HCT116 (cell line): ENCODE results near the gene DUOXA2. TPM values are rescaled to one million over a fixed set of nuclear protein-coding genes. Genes with fewer than 3 reads are reported as not detected.
A peak's percentile ranks its signal among the peaks of the same experiment; 100 is the strongest.

Experiments
- ATAC-seq: fragments of 200-7000 bp; cut with Tn5 transposase; 2 replicates; pipeline ENCODE4 v1.9.1; 2020; ENCODE audit warnings: mild to moderate bottlenecking, moderate library complexity
- BruUV-seq: library from RNA; stranded (reverse); fragments of 400-500 nt; replicated peaks from 2 replicates; lab custom pipeline; 2021; lab: Mats Ljungman, UMichigan
- CTCF ChIA-PET: fragments of 300-600 bp; sonication (Branson Sonifier 250); formaldehyde crosslinking; loops from one replicate; lab custom pipeline; 2021; ENCODE audit warnings: antibody characterized with exemption; lab: Charles Lee
- POLR2A ChIA-PET: fragments of 300-600, 350-600 bp; sonication (Branson Sonifier 250); formaldehyde crosslinking; loops from one replicate; lab custom pipeline; 2021; ENCODE audit warnings: antibody characterized with exemption; lab: Charles Lee
- RAD21 ChIA-PET, 2 experiments: fragments of 300-600 bp; sonication (Branson Sonifier 250); formaldehyde crosslinking; loops; one replicate each; lab custom pipeline; 2023; ENCODE audit warnings: low total read pairs in 2 of 2; ENCODE audit not compliant: uncharacterized antibody in 2 of 2, unreplicated experiment in 2 of 2, low non-redundant PET in 1 of 2; lab: Charles Lee
- DNase-seq: peaks from one replicate; pipeline ENCODE4 v3.0.0-alpha.2; 2010; ENCODE audit warnings: low read depth, low spot score
- H2AFZ ChIP-seq: fragments of 200-600 bp; shearing (Covaris generic), sonication (generic); 2 replicates; pipeline ENCODE4 v1.6.1; 2017; ENCODE audit warnings: low read depth, mixed run types, mixed read lengths, antibody characterized with exemption, low read length; ENCODE audit not compliant: poor library complexity, severe bottlenecking
- H3K27ac ChIP-seq: 2 replicates; pipeline ENCODE4 v1.5.1; 2012; ENCODE audit warnings: low read depth, low read length
- H3K27me3 ChIP-seq: fragments of 200-600 bp; sonication (generic); 2 replicates; pipeline ENCODE4 v1.6.1; 2016; ENCODE audit warnings: mixed run types, low read length, mixed read lengths; ENCODE audit not compliant: insufficient read depth
- H3K36me3 ChIP-seq, 2 experiments: fragments of 200-500 bp in 1 of 2; fragments of 200-600 bp in 1 of 2; sonication (Bioruptor generic) in 1 of 2; sonication (generic) in 1 of 2; 2 replicates each; pipeline versions ENCODE4 v1.5.1 to v1.6.1; 2014 to 2016; ENCODE audit warnings: low read length in 2 of 2, inconsistent platforms in 1 of 2, mixed read lengths in 1 of 2, mixed run types in 1 of 2; ENCODE audit not compliant: insufficient read depth in 2 of 2, control insufficient read depth in 1 of 2
- H3K4me1 ChIP-seq, 2 experiments: fragments of 200-600 bp in 1 of 2; sonication (generic) in 1 of 2; 2 replicates each; pipeline versions ENCODE4 v1.5.1 to v1.6.1; 2012 to 2017; ENCODE audit warnings: low read length in 2 of 2, inconsistent platforms in 1 of 2, mild to moderate bottlenecking in 1 of 2, mixed read lengths in 1 of 2, mixed run types in 1 of 2, moderate library complexity in 1 of 2; ENCODE audit not compliant: insufficient read depth in 2 of 2, control insufficient read depth in 1 of 2
- H3K4me2 ChIP-seq: fragments of 200-600 bp; sonication (generic); 2 replicates; pipeline ENCODE4 v1.6.1; 2017; ENCODE audit warnings: mixed run types, low read length, mixed read lengths
- H3K4me3 ChIP-seq, 2 experiments: fragments of 200-600 bp in 1 of 2; sonication (generic) in 1 of 2; replicated peaks in 1 of 2; 2 replicates each; pipeline ENCODE4 v1.5.1; 2011 to 2016; ENCODE audit warnings: low read length in 2 of 2, control low read depth in 1 of 2, low read depth in 1 of 2, mild to moderate bottlenecking in 1 of 2, mixed read lengths in 1 of 2, mixed run types in 1 of 2
- H3K79me2 ChIP-seq: fragments of 200-600 bp; sonication (generic); 2 replicates; pipeline ENCODE4 v1.6.1; 2017; ENCODE audit warnings: mild to moderate bottlenecking, mixed run types, low read length, moderate library complexity, mixed read lengths; ENCODE audit not compliant: insufficient read depth
- H3K9ac ChIP-seq: fragments of 200-600 bp; sonication (generic); 2 replicates; pipeline ENCODE4 v1.6.1; 2016; ENCODE audit warnings: low read length, mixed read lengths
- H3K9me2 ChIP-seq: fragments of 200-600 bp; sonication (generic), shearing (Covaris generic); 2 replicates; pipeline ENCODE4 v1.6.1; 2017; ENCODE audit warnings: mixed run types, mild to moderate bottlenecking, moderate library complexity; ENCODE audit not compliant: insufficient read depth
- H3K9me3 ChIP-seq, 2 experiments: fragments of 200-500 bp in 1 of 2; fragments of 200-600 bp in 1 of 2; sonication (Bioruptor generic) in 1 of 2; sonication (generic) in 1 of 2; 2 replicates each; pipeline ENCODE4 v1.6.1; 2014 to 2017; ENCODE audit warnings: low read length in 2 of 2, mixed read lengths in 2 of 2, inconsistent platforms in 1 of 2, low read depth in 1 of 2, mild to moderate bottlenecking in 1 of 2, mixed run types in 1 of 2, moderate library complexity in 1 of 2; ENCODE audit not compliant: control insufficient read depth in 1 of 2, insufficient read depth in 1 of 2
- H4K20me1 ChIP-seq: fragments of 200-600 bp; sonication (generic), shearing (Covaris generic); 2 replicates; pipeline ENCODE4 v1.6.1; 2017; ENCODE audit warnings: mixed run types, mild to moderate bottlenecking, moderate library complexity; ENCODE audit not compliant: insufficient read depth
- CBX3 ChIP-seq: IDR thresholded peaks from 2 replicates; pipeline ENCODE4 v1.6.1; 2012; ENCODE audit warnings: low read depth
- EGR1 ChIP-seq: IDR thresholded peaks from 2 replicates; pipeline ENCODE4 v1.6.1; 2012; ENCODE audit warnings: low read depth
- EZH2phosphoT487 ChIP-seq: fragments of 200-600 bp; IDR thresholded peaks from 2 replicates; pipeline ENCODE4 v1.6.1; 2018; ENCODE audit warnings: antibody characterized with exemption, borderline replicate concordance
- POLR2AphosphoS5 ChIP-seq: IDR thresholded peaks from 2 replicates; pipeline ENCODE4 v1.6.1; 2011; ENCODE audit warnings: mild to moderate bottlenecking, low read depth, low read length, moderate library complexity
- RAD21 ChIP-seq: IDR thresholded peaks from 2 replicates; pipeline ENCODE4 v1.6.1; 2012; ENCODE audit warnings: low read depth, mild to moderate bottlenecking
- SP1 ChIP-seq: IDR thresholded peaks from 2 replicates; pipeline ENCODE4 v1.6.1; 2012; ENCODE audit warnings: low read depth
- SRF ChIP-seq: IDR thresholded peaks from 2 replicates; pipeline ENCODE4 v1.6.1; 2012; ENCODE audit warnings: low read depth
- YY1 ChIP-seq: IDR thresholded peaks from 2 replicates; pipeline ENCODE4 v1.6.1; 2011; ENCODE audit warnings: low read length, low read depth, moderate library complexity, mild to moderate bottlenecking; ENCODE audit not compliant: insufficient replicate concordance; ENCODE audit errors: extremely low read depth
- ZNF274 ChIP-seq: fragments of 200-500 bp; sonication (Bioruptor generic); IDR thresholded peaks from 2 replicates; pipeline ENCODE4 v1.6.1; 2014; ENCODE audit warnings: mild to moderate bottlenecking, low read depth, low read length, inconsistent platforms
- intact Hi-C: fragments of 100-400 bp; cut with micrococcal nuclease; formaldehyde crosslinking; loops from 2 replicates; pipeline ENCODE4 v1.10.0; 2022
- total RNA-seq: library from RNA; stranded (reverse); gene quantifications from one replicate; pipeline ENCODE4 v1.2.1, GENCODE V29; 2021; ENCODE audit not compliant: unreplicated experiment
- TF ChIP-seq, protein P1 (sequence below): IDR thresholded peaks from 2 replicates; pipeline ENCODE4 v1.6.1; 2011; ENCODE audit warnings: mild to moderate bottlenecking, low read length, moderate library complexity; ENCODE audit not compliant: insufficient replicate concordance; ENCODE audit errors: extremely low read depth
- TF ChIP-seq, protein P2 (sequence below), 3 experiments: fragments of 200-600 bp in 1 of 3; sonication (generic) in 1 of 3; IDR thresholded peaks in 2 of 3; conservative IDR thresholded peaks in 1 of 3; 2 replicates each; pipeline ENCODE4 v1.5.1; 2012 to 2017; ENCODE audit warnings: low read depth in 2 of 3, low read length in 2 of 3, antibody characterized with exemption in 1 of 3, borderline replicate concordance in 1 of 3, control low read depth in 1 of 3, mild to moderate bottlenecking in 1 of 3, mixed read lengths in 1 of 3, mixed run types in 1 of 3, moderate library complexity in 1 of 3; ENCODE audit not compliant: insufficient read depth in 1 of 3

DUOXA2 gene
- total RNA-seq, 1 experiment from 2014 or later: not detected

DNA sequence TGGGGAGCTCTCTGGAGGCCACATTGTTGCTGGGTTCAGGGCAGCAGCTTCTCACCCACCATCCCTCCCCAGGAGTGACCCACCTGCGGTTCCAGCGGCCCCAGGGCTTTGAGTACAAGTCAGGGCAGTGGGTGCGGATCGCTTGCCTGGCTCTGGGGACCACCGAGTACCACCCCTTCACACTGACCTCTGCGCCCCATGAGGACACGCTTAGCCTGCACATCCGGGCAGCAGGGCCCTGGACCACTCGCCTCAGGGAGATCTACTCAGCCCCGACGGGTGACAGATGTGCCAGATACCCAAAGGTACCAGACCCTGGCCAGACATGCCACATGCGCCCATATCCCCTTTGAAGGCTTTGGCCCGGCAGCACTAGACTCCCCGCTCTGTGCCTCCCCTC is 47.5 kb downstream of the DUOXA2 start (continued):
- TF ChIP-seq, protein P1, sequence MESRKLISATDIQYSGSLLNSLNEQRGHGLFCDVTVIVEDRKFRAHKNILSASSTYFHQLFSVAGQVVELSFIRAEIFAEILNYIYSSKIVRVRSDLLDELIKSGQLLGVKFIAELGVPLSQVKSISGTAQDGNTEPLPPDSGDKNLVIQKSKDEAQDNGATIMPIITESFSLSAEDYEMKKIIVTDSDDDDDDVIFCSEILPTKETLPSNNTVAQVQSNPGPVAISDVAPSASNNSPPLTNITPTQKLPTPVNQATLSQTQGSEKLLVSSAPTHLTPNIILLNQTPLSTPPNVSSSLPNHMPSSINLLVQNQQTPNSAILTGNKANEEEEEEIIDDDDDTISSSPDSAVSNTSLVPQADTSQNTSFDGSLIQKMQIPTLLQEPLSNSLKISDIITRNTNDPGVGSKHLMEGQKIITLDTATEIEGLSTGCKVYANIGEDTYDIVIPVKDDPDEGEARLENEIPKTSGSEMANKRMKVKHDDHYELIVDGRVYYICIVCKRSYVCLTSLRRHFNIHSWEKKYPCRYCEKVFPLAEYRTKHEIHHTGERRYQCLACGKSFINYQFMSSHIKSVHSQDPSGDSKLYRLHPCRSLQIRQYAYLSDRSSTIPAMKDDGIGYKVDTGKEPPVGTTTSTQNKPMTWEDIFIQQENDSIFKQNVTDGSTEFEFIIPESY: no peak
- TF ChIP-seq RAD21 (no peak), EGR1 (no peak), ZNF274 (no peak), EZH2phosphoT487 (no peak), SRF (no peak), CBX3 (no peak)

DNA sequence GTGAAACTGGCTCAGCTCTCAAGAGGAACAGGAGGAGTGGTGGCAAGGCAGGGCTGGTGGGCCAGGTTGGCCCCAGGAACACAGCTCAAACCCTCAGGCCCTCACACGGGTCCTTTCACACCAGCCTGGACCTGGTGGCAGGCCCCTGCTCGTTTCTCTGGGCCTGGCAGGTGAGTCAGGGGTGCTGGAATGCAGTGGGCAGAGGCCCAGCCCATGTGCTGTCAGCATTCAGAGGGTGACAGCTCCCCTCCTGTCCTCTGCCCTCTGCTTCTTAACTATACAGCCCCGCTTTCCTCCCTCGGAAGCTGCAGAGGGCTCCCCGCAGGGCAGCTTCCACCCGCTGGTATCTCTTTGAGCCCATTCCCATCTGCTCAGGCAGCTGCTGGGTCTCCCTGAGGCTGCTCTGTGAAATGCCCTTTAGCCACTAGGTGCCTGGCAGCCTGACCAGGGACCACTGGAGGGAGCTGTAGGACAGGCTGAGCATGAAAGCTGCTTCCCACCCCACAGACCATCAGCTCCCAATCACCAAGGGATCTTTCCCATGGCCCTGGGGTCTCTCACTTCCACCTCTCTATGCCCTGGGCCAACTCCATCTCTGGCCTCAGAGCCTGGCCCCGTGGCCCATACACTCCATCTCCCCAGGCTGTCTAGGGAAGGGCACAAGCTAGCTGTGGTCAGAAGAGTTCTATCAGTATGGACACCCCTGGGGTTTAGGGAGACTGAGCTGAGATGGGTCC is 48.8 kb downstream of the DUOXA2 start:
- Histone ChIP-seq H3K9me2 (no peaks in the 10 kb centered on the region), H2AFZ (no peak overlapping the region), H3K27me3 (no peaks in the 10 kb centered on the region), H3K36me3 (no peaks in the 10 kb centered on the region), H3K4me3 (peak overlapping the region in 1 of 2 experiments; percentile 14; a peak in 1 of 4 replicates)
- BruUV-seq: no TSS peak
- intact Hi-C loops: loop anchor here (1.0 to 10.0 kb wide), 3 partner anchors 236 to 452 kb away; no protein-coding TSS in a partner anchor
- peak; percentile 77 for ATAC-seq
- POLR2A ChIA-PET: interaction anchor here (0.7 to 1.7 kb wide), 5 partner anchors 33 to 294 kb away, joined by 3 to 10 read pairs (median 5); partner anchors contain the start of genes DUOX1 and DUOXA1
- TF ChIP-seq SP1 (no peak), RAD21 (peak; percentile 95), YY1 (no peak), POLR2AphosphoS5 (no peak), EGR1 (peak; percentile 62; the same call in 1 of the 2 replicates)
- TF ChIP-seq, protein P2, sequence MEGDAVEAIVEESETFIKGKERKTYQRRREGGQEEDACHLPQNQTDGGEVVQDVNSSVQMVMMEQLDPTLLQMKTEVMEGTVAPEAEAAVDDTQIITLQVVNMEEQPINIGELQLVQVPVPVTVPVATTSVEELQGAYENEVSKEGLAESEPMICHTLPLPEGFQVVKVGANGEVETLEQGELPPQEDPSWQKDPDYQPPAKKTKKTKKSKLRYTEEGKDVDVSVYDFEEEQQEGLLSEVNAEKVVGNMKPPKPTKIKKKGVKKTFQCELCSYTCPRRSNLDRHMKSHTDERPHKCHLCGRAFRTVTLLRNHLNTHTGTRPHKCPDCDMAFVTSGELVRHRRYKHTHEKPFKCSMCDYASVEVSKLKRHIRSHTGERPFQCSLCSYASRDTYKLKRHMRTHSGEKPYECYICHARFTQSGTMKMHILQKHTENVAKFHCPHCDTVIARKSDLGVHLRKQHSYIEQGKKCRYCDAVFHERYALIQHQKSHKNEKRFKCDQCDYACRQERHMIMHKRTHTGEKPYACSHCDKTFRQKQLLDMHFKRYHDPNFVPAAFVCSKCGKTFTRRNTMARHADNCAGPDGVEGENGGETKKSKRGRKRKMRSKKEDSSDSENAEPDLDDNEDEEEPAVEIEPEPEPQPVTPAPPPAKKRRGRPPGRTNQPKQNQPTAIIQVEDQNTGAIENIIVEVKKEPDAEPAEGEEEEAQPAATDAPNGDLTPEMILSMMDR (IDR thresholded peaks at IDR 0.05 in 2 of 3, conservative IDR thresholded peaks at IDR 0.05 in 1 of 3; ENCODE audit: borderline replicate concordance in 1 of 3, insufficient read depth in 1 of 3, low read depth in 2 of 3, low read length in 2 of 3): peak; percentile 90 to 98 (median 97)
- TF ChIP-seq, all 23 proteins: peak for 3
- H3K4me2 ChIP-seq: peak overlapping the region; percentile 77
- H3K9ac ChIP-seq: peak overlapping the region; percentile 62
- H3K27ac ChIP-seq: peak overlapping the region; percentile 63
- no peaks in the 10 kb centered on the region for H3K9me3 ChIP-seq
- H3K4me1 ChIP-seq: peaks cover 15 to 33% of the 10 kb centered on the region in 2 experiments
- H3K79me2 ChIP-seq: 0 out of 2 replicates have a peak, but pooled peaks cover 6% of the 10 kb centered on the region
- ChIA-PET CTCF (interaction anchor here (0.6 to 4.0 kb wide), 33 partner anchors 9 to 449 kb away, joined by 3 to 48 read pairs (median 5); partner anchors contain the start of genes DUOX1 and DUOXA1), RAD21 (interaction anchor here (0.5 to 1.7 kb wide), 8 partner anchors 37 to 239 kb away, joined by 3 to 8 read pairs (median 4); a partner anchor contains a TSS)
- no peaks in the 10 kb centered on the region for H4K20me1 ChIP-seq
- DNase-seq: peak; percentile 66
